ENCODE measurements around the gene CRTC3.

The CRTC3 gene

DNA sequence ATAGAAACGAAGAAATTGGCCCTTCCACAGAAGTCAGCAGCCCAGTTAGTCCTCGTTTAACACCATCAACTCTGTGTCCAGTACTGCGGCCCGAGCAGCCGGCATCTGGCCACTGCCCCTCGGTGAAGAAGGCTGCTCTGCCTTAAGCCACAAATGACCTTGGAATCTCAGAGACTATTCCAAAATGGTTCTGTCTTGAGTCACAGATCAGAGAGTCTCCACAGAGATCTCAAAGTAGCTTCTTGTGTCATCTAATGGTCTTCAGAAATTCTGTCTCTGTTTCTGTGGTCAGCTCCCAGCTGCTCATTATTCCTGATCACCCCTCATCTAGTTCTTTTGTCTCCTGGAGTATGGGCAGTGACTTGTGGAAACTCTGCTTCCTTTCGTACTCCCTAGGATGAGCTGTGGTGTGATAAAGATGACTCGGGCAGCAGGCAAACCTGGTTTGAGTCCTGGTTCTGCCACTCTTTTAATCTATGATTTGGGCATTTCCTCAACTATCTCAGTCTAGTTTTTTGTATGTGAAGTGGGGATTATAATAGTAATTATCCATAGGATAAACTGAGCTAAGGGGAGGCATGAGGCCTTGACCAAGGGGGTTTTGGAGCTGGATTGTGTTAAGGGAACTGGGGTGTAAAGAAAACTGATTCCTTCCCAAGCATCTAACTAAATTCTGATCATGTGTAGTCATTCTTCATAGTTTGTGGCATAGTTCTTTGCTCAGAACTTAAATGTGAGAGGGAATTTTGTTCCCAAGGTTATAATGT, 22.6 kb downstream of the CRTC3 start:
- no peaks in the 10 kb centered on the region for H3K9me3 ChIP-seq (ENCODE audit: control insufficient read depth, insufficient read depth, low read length)
- no peak overlapping the region for H3K9ac ChIP-seq (ENCODE audit: low read depth, low read length)
- H3K36me3 ChIP-seq (ENCODE audit: control insufficient read depth, insufficient read depth, low read length) = no peaks in the 10 kb centered on the region
- H3K4me3 ChIP-seq (ENCODE audit: low read depth, low read length) = no peak overlapping the region
- H3K27me3 ChIP-seq (ENCODE audit: control insufficient read depth, insufficient read depth, low read length) = no peaks in the 10 kb centered on the region
- no peaks in the 10 kb centered on the region for H3K4me1 ChIP-seq (ENCODE audit: control insufficient read depth, insufficient read depth, low read length)
- no peak overlapping the region for H3K27ac ChIP-seq (ENCODE audit: low read depth, low read length)

- Histone ChIP-seq H3K9ac (ENCODE audit: low read depth, low read length) (no peak overlapping the region), H3K9me3 (ENCODE audit: control insufficient read depth, insufficient read depth, low read length) (no peaks in the 10 kb centered on the region), H3K4me3 (ENCODE audit: low read depth, low read length) (no peak overlapping the region), H3K4me1 (ENCODE audit: control insufficient read depth, insufficient read depth, low read length) (no peaks in the 10 kb centered on the region), H3K36me3 (ENCODE audit: control insufficient read depth, insufficient read depth, low read length) (no peaks in the 10 kb centered on the region), H3K27me3 (ENCODE audit: control insufficient read depth, insufficient read depth, low read length) (no peaks in the 10 kb centered on the region), H3K27ac (ENCODE audit: low read depth, low read length) (no peak overlapping the region)
Observed at GRCh38 chr15:90552929-90553211, 23.1 kb downstream of the CRTC3 start.

- Histone ChIP-seq H3K27me3 (ENCODE audit: control insufficient read depth, insufficient read depth, low read length) (no peaks in the 10 kb centered on the region), H3K36me3 (ENCODE audit: control insufficient read depth, insufficient read depth, low read length) (no peaks in the 10 kb centered on the region), H3K4me1 (ENCODE audit: control insufficient read depth, insufficient read depth, low read length) (no peaks in the 10 kb centered on the region), H3K4me3 (ENCODE audit: low read depth, low read length) (no peak overlapping the region), H3K9ac (ENCODE audit: low read depth, low read length) (no peak overlapping the region), H3K27ac (ENCODE audit: low read depth, low read length) (no peak overlapping the region), H3K9me3 (ENCODE audit: control insufficient read depth, insufficient read depth, low read length) (no peaks in the 10 kb centered on the region)
Observed at GRCh38 chr15:90553248-90553745, 23.6 kb downstream of the CRTC3 start.

GRCh38 chr15:90557186-90558084, 27.7 kb downstream of the CRTC3 start:
- H3K4me1 ChIP-seq (ENCODE audit: control insufficient read depth, insufficient read depth, low read length) = no peaks in the 10 kb centered on the region
- H3K27me3 ChIP-seq (ENCODE audit: control insufficient read depth, insufficient read depth, low read length) = no peaks in the 10 kb centered on the region
- H3K4me3 ChIP-seq (ENCODE audit: low read depth, low read length) = no peak overlapping the region
- no peaks in the 10 kb centered on the region for H3K36me3 ChIP-seq (ENCODE audit: control insufficient read depth, insufficient read depth, low read length)
- no peak overlapping the region for H3K27ac ChIP-seq (ENCODE audit: low read depth, low read length)
- H3K9ac ChIP-seq (ENCODE audit: low read depth, low read length) = no peak overlapping the region
- no peaks in the 10 kb centered on the region for H3K9me3 ChIP-seq (ENCODE audit: control insufficient read depth, insufficient read depth, low read length)

GRCh38 chr15:90558171-90558573, 28.4 kb downstream of the CRTC3 start:
- H3K4me3 ChIP-seq (ENCODE audit: low read depth, low read length) = no peak overlapping the region
- H3K4me1 ChIP-seq (ENCODE audit: control insufficient read depth, insufficient read depth, low read length) = no peaks in the 10 kb centered on the region
- H3K27me3 ChIP-seq (ENCODE audit: control insufficient read depth, insufficient read depth, low read length) = no peaks in the 10 kb centered on the region
- no peaks in the 10 kb centered on the region for H3K36me3 ChIP-seq (ENCODE audit: control insufficient read depth, insufficient read depth, low read length)
- H3K9me3 ChIP-seq (ENCODE audit: control insufficient read depth, insufficient read depth, low read length) = no peaks in the 10 kb centered on the region
- H3K9ac ChIP-seq (ENCODE audit: low read depth, low read length) = no peak overlapping the region
- no peak overlapping the region for H3K27ac ChIP-seq (ENCODE audit: low read depth, low read length)

- H3K4me1 ChIP-seq (ENCODE audit: control insufficient read depth, insufficient read depth, low read length) = no peaks in the 10 kb centered on the region
- H3K36me3 ChIP-seq (ENCODE audit: control insufficient read depth, insufficient read depth, low read length) = no peaks in the 10 kb centered on the region
- H3K4me3 ChIP-seq (ENCODE audit: low read depth, low read length) = no peak overlapping the region
- H3K27me3 ChIP-seq (ENCODE audit: control insufficient read depth, insufficient read depth, low read length) = no peaks in the 10 kb centered on the region
- H3K9me3 ChIP-seq (ENCODE audit: control insufficient read depth, insufficient read depth, low read length) = no peaks in the 10 kb centered on the region
- H3K9ac ChIP-seq (ENCODE audit: low read depth, low read length) = no peak overlapping the region
- H3K27ac ChIP-seq (ENCODE audit: low read depth, low read length) = no peak overlapping the region
Observed at GRCh38 chr15:90559119-90559518, 29.4 kb downstream of the CRTC3 start.

- no peak overlapping the region for H3K4me3 ChIP-seq (ENCODE audit: low read depth, low read length)
- H3K36me3 ChIP-seq (ENCODE audit: control insufficient read depth, insufficient read depth, low read length) = no peaks in the 10 kb centered on the region
- H3K9ac ChIP-seq (ENCODE audit: low read depth, low read length) = no peak overlapping the region
- H3K27me3 ChIP-seq (ENCODE audit: control insufficient read depth, insufficient read depth, low read length) = no peaks in the 10 kb centered on the region
- peak overlapping the region; percentile 13 for H3K27ac ChIP-seq (ENCODE audit: low read depth, low read length)
- no peaks in the 10 kb centered on the region for H3K4me1 ChIP-seq (ENCODE audit: control insufficient read depth, insufficient read depth, low read length)
- H3K9me3 ChIP-seq (ENCODE audit: control insufficient read depth, insufficient read depth, low read length) = no peaks in the 10 kb centered on the region
Observed at GRCh38 chr15:90560229-90560776, 30.6 kb downstream of the CRTC3 start.

DNA sequence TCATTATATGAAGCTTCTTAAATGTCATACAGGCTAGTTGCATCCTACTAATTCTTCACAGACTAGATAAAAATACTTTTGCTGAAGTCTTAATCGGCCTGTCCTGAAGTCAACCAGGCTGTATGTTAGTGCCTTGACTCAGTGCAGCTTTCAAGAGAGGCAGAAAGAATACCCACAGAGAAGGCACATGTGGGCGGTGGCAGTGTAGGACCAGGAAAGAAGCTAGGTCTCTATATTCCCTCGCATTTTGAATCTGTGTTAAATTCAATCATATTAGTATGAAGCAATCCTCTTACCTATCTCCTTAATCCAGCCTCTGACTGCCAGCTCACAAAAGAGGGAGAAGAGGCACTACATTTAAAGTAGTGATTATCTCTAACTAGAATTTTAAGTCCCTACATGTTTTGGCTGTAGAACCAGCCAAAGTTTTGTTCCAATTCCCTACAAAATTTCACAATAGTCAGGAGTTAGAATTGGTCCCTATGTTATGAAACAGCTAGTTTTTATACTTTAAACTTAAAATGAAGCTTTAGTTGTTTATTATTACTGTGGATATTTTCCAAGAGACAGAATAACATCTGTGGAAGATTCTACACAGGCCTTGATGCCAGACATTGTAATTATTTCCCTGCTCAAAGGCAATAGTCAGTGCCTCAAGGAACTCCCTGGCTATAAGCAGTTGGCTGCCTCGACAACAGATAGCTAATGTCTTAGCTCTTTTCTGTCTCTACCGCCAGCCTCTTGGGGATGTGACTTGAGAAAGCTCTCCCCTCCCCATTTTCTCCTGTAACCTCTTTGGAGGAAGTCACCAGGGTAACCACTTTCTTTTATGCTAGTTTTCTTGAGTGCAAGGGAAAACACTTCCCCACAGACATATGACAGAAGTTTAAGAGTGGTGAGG, 31.9 kb downstream of the CRTC3 start:
- no peaks in the 10 kb centered on the region for H3K4me1 ChIP-seq (ENCODE audit: control insufficient read depth, insufficient read depth, low read length)
- no peak overlapping the region for H3K9ac ChIP-seq (ENCODE audit: low read depth, low read length)
- no peaks in the 10 kb centered on the region for H3K36me3 ChIP-seq (ENCODE audit: control insufficient read depth, insufficient read depth, low read length)
- H3K27ac ChIP-seq (ENCODE audit: low read depth, low read length) = no peak overlapping the region
- no peaks in the 10 kb centered on the region for H3K9me3 ChIP-seq (ENCODE audit: control insufficient read depth, insufficient read depth, low read length)
- no peak overlapping the region for H3K4me3 ChIP-seq (ENCODE audit: low read depth, low read length)
- no peaks in the 10 kb centered on the region for H3K27me3 ChIP-seq (ENCODE audit: control insufficient read depth, insufficient read depth, low read length)

GRCh38 chr15:90562669-90563068, 32.9 kb downstream of the CRTC3 start:
- Histone ChIP-seq H3K9ac (ENCODE audit: low read depth, low read length) (no peak overlapping the region), H3K27ac (ENCODE audit: low read depth, low read length) (no peak overlapping the region), H3K4me1 (ENCODE audit: control insufficient read depth, insufficient read depth, low read length) (no peaks in the 10 kb centered on the region)

GRCh38 chr15:90563463-90563862, 33.7 kb downstream of the CRTC3 start:
- no peaks in the 10 kb centered on the region for H3K4me1 ChIP-seq (ENCODE audit: control insufficient read depth, insufficient read depth, low read length)
- no peaks in the 10 kb centered on the region for H3K9me3 ChIP-seq (ENCODE audit: control insufficient read depth, insufficient read depth, low read length)
- H3K4me3 ChIP-seq (ENCODE audit: low read depth, low read length) = no peak overlapping the region
- no peak overlapping the region for H3K27ac ChIP-seq (ENCODE audit: low read depth, low read length)
- no peak overlapping the region for H3K9ac ChIP-seq (ENCODE audit: low read depth, low read length)
- H3K27me3 ChIP-seq (ENCODE audit: control insufficient read depth, insufficient read depth, low read length) = no peaks in the 10 kb centered on the region
- no peaks in the 10 kb centered on the region for H3K36me3 ChIP-seq (ENCODE audit: control insufficient read depth, insufficient read depth, low read length)

More at GRCh38 chr15:90562669-90563068, 32.9 kb downstream of the CRTC3 start:
- Histone ChIP-seq H3K36me3 (ENCODE audit: control insufficient read depth, insufficient read depth, low read length) (no peaks in the 10 kb centered on the region), H3K4me3 (ENCODE audit: low read depth, low read length) (no peak overlapping the region), H3K27me3 (ENCODE audit: control insufficient read depth, insufficient read depth, low read length) (no peaks in the 10 kb centered on the region), H3K9me3 (ENCODE audit: control insufficient read depth, insufficient read depth, low read length) (no peaks in the 10 kb centered on the region)

All from HUES48 (cell line).